K562 (cell line): Measurements from ENCODE around the gene SHISA7. TPM values are rescaled to one million over a fixed set of nuclear protein-coding genes. Genes with fewer than 3 reads are reported as not detected.
A peak's percentile ranks its signal among the peaks of the same experiment; 100 is the strongest.

ENCODE experiments used
- CHD2 ChIP-seq: IDR thresholded peaks from 2 replicates; pipeline ENCODE4 v1.6.1; 2011; ENCODE audit warnings: low read depth, low read length
- CUX1 ChIP-seq: fragments of 200-800 bp; sonication (Bioruptor generic); IDR thresholded peaks from 2 replicates; pipeline ENCODE4 v1.6.1; 2016; ENCODE audit warnings: missing genetic modification characterization, missing compliant biosample characterization
- EP400 ChIP-seq: fragments of 450-650 bp; IDR thresholded peaks from 2 replicates; pipeline ENCODE4 v1.6.1; 2017; ENCODE audit warnings: antibody characterized with exemption, mild to moderate bottlenecking, moderate library complexity
- ESRRB ChIP-seq: fragments of 250-450 bp; sonication (Bioruptor Pico); IDR thresholded peaks from 2 replicates; pipeline ENCODE4 v1.5.0; 2020; ENCODE audit warnings: mild to moderate bottlenecking, moderate library complexity, borderline replicate concordance
- KDM5B ChIP-seq: fragments of 200-600 bp; sonication (generic); IDR thresholded peaks from 2 replicates; pipeline ENCODE4 v1.6.1; 2012; ENCODE audit warnings: low read depth, mild to moderate bottlenecking, moderate library complexity, low read length, control low read depth, inconsistent platforms; ENCODE audit not compliant: insufficient replicate concordance
- OTX1 ChIP-seq: fragments of 450-650 bp; formaldehyde crosslinking; IDR thresholded peaks from 2 replicates; pipeline ENCODE4 v1.4.0; 2022; ENCODE audit warnings: mild to moderate bottlenecking
- ZFX ChIP-seq: sonication (generic); formaldehyde crosslinking; IDR thresholded peaks from 2 replicates; pipeline ENCODE4 v1.8.0; 2022; ENCODE audit warnings: mild to moderate bottlenecking, missing genetic modification reagents, moderate library complexity
- polyA plus RNA-seq, 8 experiments: library from polyadenylated mRNA; depleted of rRNA in 4 of 8; stranded (reverse) in 5 of 8; unstranded in 3 of 8; fragments of >200 nt; fragmentation: Nextera tagmentation in 2 of 8; fragmentation: Illumina TruSeq in 1 of 8; extraction: Ambion mirVana in 2 of 8; extraction: Trizol in 1 of 8; gene quantifications; 2 replicates each; pipeline versions ENCODE4 v1.2.1 to v1.2.3, GENCODE V29; 2011 to 2014; ENCODE audit warnings: inconsistent platforms in 1 of 8, missing spikeins in 1 of 8
- total RNA-seq, 7 experiments: library from RNA; depleted of rRNA in 6 of 7; stranded (reverse); fragments of >200 nt in 6 of 7; fragmentation: Illumina TruSeq in 2 of 7; extraction: Trizol in 2 of 7; gene quantifications; 2 replicates each; pipeline versions ENCODE4 v1.2.1 to v1.2.3, GENCODE V29; 2011 to 2021; ENCODE audit warnings: low replicate concordance in 1 of 7
- TF ChIP-seq, protein P1 (sequence below): fragments of 450-650 bp; IDR thresholded peaks from 2 replicates; pipeline ENCODE4 v1.6.1; 2016; ENCODE audit warnings: mild to moderate bottlenecking, moderate library complexity

SHISA7 gene
- total and polyA plus RNA-seq, 9 of the 15 experiments (the other 6 are each of a cell fraction or from before 2014, with no cell fraction given): 0.01 to 0.40 (median 0.07) TPM

GRCh38 chr19:55383279-55384130 is 59.6 kb downstream of the SHISA7 start (continued):
- TF ChIP-seq CUX1 (CRISPR knock-in tag) (0 out of 2 replicates have a peak, but pooled peaks have one; percentile 17), ZFX (peak; percentile 63), CHD2 (peak; percentile 73), KDM5B (peak; percentile 43), EP400 (peak; percentile 45; the same call in 1 of the 2 replicates), ESRRB (CRISPR knock-in tag) (no peak), OTX1 (CRISPR knock-in tag) (peak; percentile 80)
- TF ChIP-seq, protein P1, sequence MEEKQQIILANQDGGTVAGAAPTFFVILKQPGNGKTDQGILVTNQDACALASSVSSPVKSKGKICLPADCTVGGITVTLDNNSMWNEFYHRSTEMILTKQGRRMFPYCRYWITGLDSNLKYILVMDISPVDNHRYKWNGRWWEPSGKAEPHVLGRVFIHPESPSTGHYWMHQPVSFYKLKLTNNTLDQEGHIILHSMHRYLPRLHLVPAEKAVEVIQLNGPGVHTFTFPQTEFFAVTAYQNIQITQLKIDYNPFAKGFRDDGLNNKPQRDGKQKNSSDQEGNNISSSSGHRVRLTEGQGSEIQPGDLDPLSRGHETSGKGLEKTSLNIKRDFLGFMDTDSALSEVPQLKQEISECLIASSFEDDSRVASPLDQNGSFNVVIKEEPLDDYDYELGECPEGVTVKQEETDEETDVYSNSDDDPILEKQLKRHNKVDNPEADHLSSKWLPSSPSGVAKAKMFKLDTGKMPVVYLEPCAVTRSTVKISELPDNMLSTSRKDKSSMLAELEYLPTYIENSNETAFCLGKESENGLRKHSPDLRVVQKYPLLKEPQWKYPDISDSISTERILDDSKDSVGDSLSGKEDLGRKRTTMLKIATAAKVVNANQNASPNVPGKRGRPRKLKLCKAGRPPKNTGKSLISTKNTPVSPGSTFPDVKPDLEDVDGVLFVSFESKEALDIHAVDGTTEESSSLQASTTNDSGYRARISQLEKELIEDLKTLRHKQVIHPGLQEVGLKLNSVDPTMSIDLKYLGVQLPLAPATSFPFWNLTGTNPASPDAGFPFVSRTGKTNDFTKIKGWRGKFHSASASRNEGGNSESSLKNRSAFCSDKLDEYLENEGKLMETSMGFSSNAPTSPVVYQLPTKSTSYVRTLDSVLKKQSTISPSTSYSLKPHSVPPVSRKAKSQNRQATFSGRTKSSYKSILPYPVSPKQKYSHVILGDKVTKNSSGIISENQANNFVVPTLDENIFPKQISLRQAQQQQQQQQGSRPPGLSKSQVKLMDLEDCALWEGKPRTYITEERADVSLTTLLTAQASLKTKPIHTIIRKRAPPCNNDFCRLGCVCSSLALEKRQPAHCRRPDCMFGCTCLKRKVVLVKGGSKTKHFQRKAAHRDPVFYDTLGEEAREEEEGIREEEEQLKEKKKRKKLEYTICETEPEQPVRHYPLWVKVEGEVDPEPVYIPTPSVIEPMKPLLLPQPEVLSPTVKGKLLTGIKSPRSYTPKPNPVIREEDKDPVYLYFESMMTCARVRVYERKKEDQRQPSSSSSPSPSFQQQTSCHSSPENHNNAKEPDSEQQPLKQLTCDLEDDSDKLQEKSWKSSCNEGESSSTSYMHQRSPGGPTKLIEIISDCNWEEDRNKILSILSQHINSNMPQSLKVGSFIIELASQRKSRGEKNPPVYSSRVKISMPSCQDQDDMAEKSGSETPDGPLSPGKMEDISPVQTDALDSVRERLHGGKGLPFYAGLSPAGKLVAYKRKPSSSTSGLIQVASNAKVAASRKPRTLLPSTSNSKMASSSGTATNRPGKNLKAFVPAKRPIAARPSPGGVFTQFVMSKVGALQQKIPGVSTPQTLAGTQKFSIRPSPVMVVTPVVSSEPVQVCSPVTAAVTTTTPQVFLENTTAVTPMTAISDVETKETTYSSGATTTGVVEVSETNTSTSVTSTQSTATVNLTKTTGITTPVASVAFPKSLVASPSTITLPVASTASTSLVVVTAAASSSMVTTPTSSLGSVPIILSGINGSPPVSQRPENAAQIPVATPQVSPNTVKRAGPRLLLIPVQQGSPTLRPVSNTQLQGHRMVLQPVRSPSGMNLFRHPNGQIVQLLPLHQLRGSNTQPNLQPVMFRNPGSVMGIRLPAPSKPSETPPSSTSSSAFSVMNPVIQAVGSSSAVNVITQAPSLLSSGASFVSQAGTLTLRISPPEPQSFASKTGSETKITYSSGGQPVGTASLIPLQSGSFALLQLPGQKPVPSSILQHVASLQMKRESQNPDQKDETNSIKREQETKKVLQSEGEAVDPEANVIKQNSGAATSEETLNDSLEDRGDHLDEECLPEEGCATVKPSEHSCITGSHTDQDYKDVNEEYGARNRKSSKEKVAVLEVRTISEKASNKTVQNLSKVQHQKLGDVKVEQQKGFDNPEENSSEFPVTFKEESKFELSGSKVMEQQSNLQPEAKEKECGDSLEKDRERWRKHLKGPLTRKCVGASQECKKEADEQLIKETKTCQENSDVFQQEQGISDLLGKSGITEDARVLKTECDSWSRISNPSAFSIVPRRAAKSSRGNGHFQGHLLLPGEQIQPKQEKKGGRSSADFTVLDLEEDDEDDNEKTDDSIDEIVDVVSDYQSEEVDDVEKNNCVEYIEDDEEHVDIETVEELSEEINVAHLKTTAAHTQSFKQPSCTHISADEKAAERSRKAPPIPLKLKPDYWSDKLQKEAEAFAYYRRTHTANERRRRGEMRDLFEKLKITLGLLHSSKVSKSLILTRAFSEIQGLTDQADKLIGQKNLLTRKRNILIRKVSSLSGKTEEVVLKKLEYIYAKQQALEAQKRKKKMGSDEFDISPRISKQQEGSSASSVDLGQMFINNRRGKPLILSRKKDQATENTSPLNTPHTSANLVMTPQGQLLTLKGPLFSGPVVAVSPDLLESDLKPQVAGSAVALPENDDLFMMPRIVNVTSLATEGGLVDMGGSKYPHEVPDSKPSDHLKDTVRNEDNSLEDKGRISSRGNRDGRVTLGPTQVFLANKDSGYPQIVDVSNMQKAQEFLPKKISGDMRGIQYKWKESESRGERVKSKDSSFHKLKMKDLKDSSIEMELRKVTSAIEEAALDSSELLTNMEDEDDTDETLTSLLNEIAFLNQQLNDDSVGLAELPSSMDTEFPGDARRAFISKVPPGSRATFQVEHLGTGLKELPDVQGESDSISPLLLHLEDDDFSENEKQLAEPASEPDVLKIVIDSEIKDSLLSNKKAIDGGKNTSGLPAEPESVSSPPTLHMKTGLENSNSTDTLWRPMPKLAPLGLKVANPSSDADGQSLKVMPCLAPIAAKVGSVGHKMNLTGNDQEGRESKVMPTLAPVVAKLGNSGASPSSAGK: peak; percentile 63
